Measurements from ENCODE around the gene TRDMT1. TPM values are rescaled to one million over a fixed set of nuclear protein-coding genes. Genes with fewer than 3 reads are reported as not detected.
A peak's percentile ranks its signal among the peaks of the same experiment; 100 is the strongest.

The TRDMT1 gene
- total and polyA plus RNA-seq, 2 experiments from 2014 or later, result 3.5 to 4.2 TPM

GRCh38 chr10:17188644-17189172, 12.8 kb downstream of the TRDMT1 start:
- H3K4me1 ChIP-seq (ENCODE audit: insufficient read depth), result no peaks in the 10 kb centered on the region
- WGBS (ENCODE audit: low lambda C conversion rate, missing lambda C conversion rate), result 91% methylated on average over 3 of the region's 3 CpGs

GRCh38 chr10:17185873-17186272, 15.6 kb downstream of the TRDMT1 start:
- TF ChIP-seq EZH2 (IDR thresholded peaks at IDR 0.05; ENCODE audit: borderline replicate concordance) (no peak), EZH2phosphoT487 (IDR thresholded peaks at IDR 0.05; ENCODE audit: low read depth, severe bottlenecking, unreplicated experiment) (no peak), CTCF (IDR thresholded peaks at IDR 0.05; ENCODE audit: poor library complexity) (no peak)
- Histone ChIP-seq H3K4me2 (no peak overlapping the region), H2AFZ (no peak overlapping the region), H3K9me3 (ENCODE audit: low read depth) (no peaks in the 10 kb centered on the region), H4K20me1 (ENCODE audit: insufficient read depth, poor library complexity, severe bottlenecking) (no peaks in the 10 kb centered on the region), H3K36me3 (replicated peaks; ENCODE audit: insufficient read depth, low read depth) (no peaks in the 10 kb centered on the region), H3K4me1 (ENCODE audit: insufficient read depth) (peaks cover 4% of the 10 kb centered on the region), H3K27ac (no peak overlapping the region), H3K79me2 (no peaks in the 10 kb centered on the region), H3K9me2 (replicated peaks; ENCODE audit: insufficient read depth) (no peaks in the 10 kb centered on the region), H3K27me3 (no peaks in the 10 kb centered on the region), H3K4me3 (no peak overlapping the region)
- no peak for DNase-seq (ENCODE audit: low spot score)
- 98% methylated on average over 3 of the region's 3 CpGs for WGBS (ENCODE audit: low lambda C conversion rate, missing lambda C conversion rate)

More at GRCh38 chr10:17188644-17189172, 12.8 kb downstream of the TRDMT1 start:
- Histone ChIP-seq H3K27ac (no peak overlapping the region), H3K4me3 (no peak overlapping the region), H3K36me3 (replicated peaks; ENCODE audit: insufficient read depth, low read depth) (no peaks in the 10 kb centered on the region), H2AFZ (no peak overlapping the region), H3K4me2 (no peak overlapping the region), H3K9me2 (replicated peaks; ENCODE audit: insufficient read depth) (no peaks in the 10 kb centered on the region), H3K9me3 (ENCODE audit: low read depth) (no peaks in the 10 kb centered on the region), H3K79me2 (peaks cover 2% of the 10 kb centered on the region), H4K20me1 (ENCODE audit: insufficient read depth, poor library complexity, severe bottlenecking) (no peaks in the 10 kb centered on the region), H3K27me3 (no peaks in the 10 kb centered on the region)
- DNase-seq (ENCODE audit: low spot score), result no peak
- TF ChIP-seq EZH2 (IDR thresholded peaks at IDR 0.05; ENCODE audit: borderline replicate concordance), result no peak
- TF ChIP-seq CTCF (IDR thresholded peaks at IDR 0.05; ENCODE audit: poor library complexity), result no peak
- no peak for TF ChIP-seq EZH2phosphoT487 (IDR thresholded peaks at IDR 0.05; ENCODE audit: low read depth, severe bottlenecking, unreplicated experiment)

- no peaks in the 10 kb centered on the region for H4K20me1 ChIP-seq (ENCODE audit: insufficient read depth, poor library complexity, severe bottlenecking)
- 98% methylated on average over 2 of the region's 2 CpGs for WGBS (ENCODE audit: low lambda C conversion rate, missing lambda C conversion rate)
- no peak overlapping the region for H2AFZ ChIP-seq
- H3K4me1 ChIP-seq (ENCODE audit: insufficient read depth), result peaks cover 4% of the 10 kb centered on the region
- no peak overlapping the region for H3K4me3 ChIP-seq
- DNase-seq (ENCODE audit: low spot score), result no peak
- TF ChIP-seq EZH2phosphoT487 (IDR thresholded peaks at IDR 0.05; ENCODE audit: low read depth, severe bottlenecking, unreplicated experiment) (no peak), CTCF (IDR thresholded peaks at IDR 0.05; ENCODE audit: poor library complexity) (peak; percentile 6), EZH2 (IDR thresholded peaks at IDR 0.05; ENCODE audit: borderline replicate concordance) (no peak)
- H3K36me3 ChIP-seq (replicated peaks; ENCODE audit: insufficient read depth, low read depth), result no peaks in the 10 kb centered on the region
- H3K27ac ChIP-seq, result no peak overlapping the region
- no peak overlapping the region for H3K4me2 ChIP-seq
- no peaks in the 10 kb centered on the region for H3K9me2 ChIP-seq (replicated peaks; ENCODE audit: insufficient read depth)
- H3K27me3 ChIP-seq, result no peaks in the 10 kb centered on the region
- no peaks in the 10 kb centered on the region for H3K9me3 ChIP-seq (ENCODE audit: low read depth)
- H3K79me2 ChIP-seq, result no peaks in the 10 kb centered on the region
These were observed 18.4 kb downstream of the TRDMT1 start for GRCh38 chr10:17183110-17183509.
